Right atrium auricular region (tissue), 2 donors: Measurements from ENCODE around the gene KPNA1. TPM values are rescaled to one million over a fixed set of nuclear protein-coding genes. Genes with fewer than 3 reads are reported as not detected.

Source experiments
- DNase-seq: peaks from one replicate; pipeline ENCODE4 v3.0.0-alpha.2; 2019; ENCODE audit warnings: low spot score
- H3K27ac ChIP-seq, 2 donors: fragments of 200-600 bp; sonication (generic); 1 replicate in 1 of 2; 2 replicates in 1 of 2; pipeline ENCODE4 v1.5.1; 2016 to 2019
- H3K27me3 ChIP-seq, 2 donors: fragments of 200-600 bp; sonication (generic); one replicate each; pipeline versions ENCODE4 v1.5.1 to v1.6.0; 2017 to 2019
- H3K36me3 ChIP-seq: fragments of 200-600 bp; sonication (generic); one replicate; pipeline ENCODE4 v1.5.1; 2016
- H3K4me1 ChIP-seq, 2 donors: fragments of 200-600 bp; sonication (generic); one replicate each; pipeline versions ENCODE4 v1.5.1 to v1.6.0; 2017 to 2019
- H3K4me3 ChIP-seq, 2 donors: fragments of 200-600 bp; sonication (generic); 1 replicate in 1 of 2; 2 replicates in 1 of 2; pipeline ENCODE4 v1.5.1; 2017 to 2019; ENCODE audit warnings: mild to moderate bottlenecking in 1 of 2, moderate library complexity in 1 of 2
- H3K9me3 ChIP-seq, 2 donors: fragments of 200-600 bp; sonication (generic); one replicate each; pipeline ENCODE4 v1.5.1; 2019
- total RNA-seq, 2 donors: library from RNA; depleted of rRNA; stranded (reverse); fragments of >200 nt; gene quantifications; one replicate each; pipeline ENCODE4 v1.1.0, GENCODE V29; 2016
- TF ChIP-seq, protein P1 (sequence below), 2 donors: fragments of 200-600 bp; sonication (generic); IDR thresholded peaks; one replicate each; pipeline ENCODE4 v1.5.1; 2019; ENCODE audit warnings: antibody characterized with exemption in 2 of 2

KPNA1 gene
- total RNA-seq, 2 donors from 2014 or later = 33.3 to 40.0 TPM

DNA sequence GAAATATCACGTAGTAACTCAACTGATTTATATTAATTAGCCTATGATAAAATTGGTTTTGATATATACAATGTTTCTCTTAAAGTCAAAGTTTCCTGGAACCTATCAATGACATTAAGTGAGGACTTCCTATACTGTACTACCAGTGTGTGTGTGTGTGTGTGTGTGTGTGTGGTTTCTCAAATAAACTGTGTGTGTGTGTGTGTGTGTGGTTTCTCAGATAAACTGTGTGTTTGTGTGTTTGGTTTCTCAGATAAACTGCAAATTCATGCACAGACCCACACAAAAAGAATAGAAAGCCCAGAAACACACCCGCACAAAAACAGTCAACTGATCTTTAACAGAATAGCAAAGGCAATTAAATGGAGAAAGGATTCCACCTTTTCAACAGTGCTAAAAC is 84.4 kb downstream of the KPNA1 start:
- H3K4me3 ChIP-seq = no peak overlapping the region
- H3K27ac ChIP-seq = no peak overlapping the region
- no peaks in the 10 kb centered on the region for H3K9me3 ChIP-seq
- no peak for DNase-seq
- TF ChIP-seq, protein P1, sequence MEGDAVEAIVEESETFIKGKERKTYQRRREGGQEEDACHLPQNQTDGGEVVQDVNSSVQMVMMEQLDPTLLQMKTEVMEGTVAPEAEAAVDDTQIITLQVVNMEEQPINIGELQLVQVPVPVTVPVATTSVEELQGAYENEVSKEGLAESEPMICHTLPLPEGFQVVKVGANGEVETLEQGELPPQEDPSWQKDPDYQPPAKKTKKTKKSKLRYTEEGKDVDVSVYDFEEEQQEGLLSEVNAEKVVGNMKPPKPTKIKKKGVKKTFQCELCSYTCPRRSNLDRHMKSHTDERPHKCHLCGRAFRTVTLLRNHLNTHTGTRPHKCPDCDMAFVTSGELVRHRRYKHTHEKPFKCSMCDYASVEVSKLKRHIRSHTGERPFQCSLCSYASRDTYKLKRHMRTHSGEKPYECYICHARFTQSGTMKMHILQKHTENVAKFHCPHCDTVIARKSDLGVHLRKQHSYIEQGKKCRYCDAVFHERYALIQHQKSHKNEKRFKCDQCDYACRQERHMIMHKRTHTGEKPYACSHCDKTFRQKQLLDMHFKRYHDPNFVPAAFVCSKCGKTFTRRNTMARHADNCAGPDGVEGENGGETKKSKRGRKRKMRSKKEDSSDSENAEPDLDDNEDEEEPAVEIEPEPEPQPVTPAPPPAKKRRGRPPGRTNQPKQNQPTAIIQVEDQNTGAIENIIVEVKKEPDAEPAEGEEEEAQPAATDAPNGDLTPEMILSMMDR (IDR thresholded peaks at IDR 0.05) = no peak
- peaks cover 33% of the 10 kb centered on the region for H3K36me3 ChIP-seq
- H3K4me1 ChIP-seq = no peaks in the 10 kb centered on the region
- H3K27me3 ChIP-seq = no peaks in the 10 kb centered on the region

DNA sequence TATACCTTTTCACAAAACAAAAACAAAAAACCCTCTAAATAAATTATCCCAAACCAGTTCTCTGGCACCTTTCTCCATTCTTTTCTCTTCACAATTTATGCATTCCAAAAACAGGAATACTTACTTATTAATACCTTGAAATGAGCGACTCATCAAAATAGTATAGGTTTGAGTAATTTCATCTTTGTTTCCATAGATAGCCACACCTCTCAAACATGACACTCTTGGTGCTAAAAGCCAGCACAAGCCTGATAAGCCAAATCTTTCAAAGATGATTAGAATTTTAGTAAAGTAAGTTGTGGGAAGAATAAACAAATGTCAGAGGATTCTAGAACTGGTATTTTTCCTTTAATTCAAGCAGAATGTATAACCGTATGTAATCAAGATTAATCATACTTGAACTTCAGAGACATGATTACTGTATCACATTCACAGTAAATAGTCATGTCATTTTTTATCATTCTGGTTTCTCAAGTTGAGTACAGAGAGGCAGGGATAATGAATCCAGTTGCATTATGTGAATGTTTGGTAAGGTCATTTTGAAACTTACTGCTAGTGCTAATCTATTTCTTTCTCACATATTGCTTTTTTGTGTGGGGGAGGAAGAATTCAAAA is 86.8 kb downstream of the KPNA1 start:
- H3K9me3 ChIP-seq = no peaks in the 10 kb centered on the region
- TF ChIP-seq, protein P1 (IDR thresholded peaks at IDR 0.05) = no peak
- DNase-seq = no peak
- H3K27ac ChIP-seq = no peak overlapping the region
- no peaks in the 10 kb centered on the region for H3K27me3 ChIP-seq
- peaks cover 28% of the 10 kb centered on the region for H3K36me3 ChIP-seq
- H3K4me3 ChIP-seq = no peak overlapping the region
- no peaks in the 10 kb centered on the region for H3K4me1 ChIP-seq

GRCh38 chr3:122421836-122422235 is 92.9 kb downstream of the KPNA1 start:
- Histone ChIP-seq H3K9me3 (no peaks in the 10 kb centered on the region), H3K36me3 (peaks cover 20% of the 10 kb centered on the region), H3K27me3 (no peaks in the 10 kb centered on the region), H3K4me3 (no peak overlapping the region), H3K27ac (no peak overlapping the region), H3K4me1 (peaks cover 0 to 5% of the 10 kb centered on the region in 2 donors)
- TF ChIP-seq, protein P1 (IDR thresholded peaks at IDR 0.05) = no peak
- DNase-seq = no peak

DNA sequence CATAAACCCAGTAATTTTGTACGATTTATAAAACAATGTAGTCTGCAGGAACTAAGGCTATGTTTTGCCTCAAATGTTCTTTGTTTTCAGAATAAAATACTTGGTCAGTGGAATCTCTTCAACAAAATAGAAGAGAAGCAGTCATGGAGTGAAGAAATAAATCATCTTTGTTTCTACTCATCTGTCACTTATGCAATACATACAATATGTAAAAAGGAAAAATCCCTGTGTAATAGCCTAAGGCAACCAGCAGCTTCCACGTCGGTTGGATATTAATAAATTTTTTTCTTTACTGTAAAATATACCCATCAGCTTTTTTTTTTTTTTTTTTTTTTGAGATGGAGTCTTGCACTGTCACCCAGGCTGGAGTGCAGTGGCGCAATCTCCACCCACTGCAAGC is 93.6 kb downstream of the KPNA1 start:
- no peak overlapping the region for H3K4me3 ChIP-seq
- no peaks in the 10 kb centered on the region for H3K27me3 ChIP-seq
- no peaks in the 10 kb centered on the region for H3K9me3 ChIP-seq
- no peak for DNase-seq
- peaks cover 12% of the 10 kb centered on the region for H3K36me3 ChIP-seq
- peaks cover 0 to 7% of the 10 kb centered on the region in 2 donors for H3K4me1 ChIP-seq
- TF ChIP-seq, protein P1 (IDR thresholded peaks at IDR 0.05) = no peak
- H3K27ac ChIP-seq = no peak overlapping the region

DNA sequence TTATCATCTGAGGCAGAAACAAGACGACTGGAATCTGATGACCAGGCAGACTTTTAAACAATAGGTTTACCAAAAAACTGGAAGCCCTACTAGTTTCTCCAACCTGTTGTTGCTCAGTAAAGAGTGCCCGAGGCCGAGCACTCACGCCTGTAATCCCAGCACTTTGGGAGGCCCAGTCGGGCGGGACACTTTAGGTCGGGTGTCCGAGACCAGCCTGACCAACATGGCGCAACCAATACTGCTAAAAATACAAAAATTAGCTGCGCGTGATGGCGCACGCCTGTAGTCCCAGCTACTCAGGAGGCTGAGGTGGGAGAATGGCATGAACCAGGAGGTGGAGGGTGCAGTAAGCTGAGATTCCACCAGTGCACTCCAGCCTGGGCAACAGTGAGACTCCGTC is 97.8 kb downstream of the KPNA1 start:
- peak overlapping the region; percentile 68 to 77 for H3K4me3 ChIP-seq
- no peak for DNase-seq
- no peaks in the 10 kb centered on the region for H3K27me3 ChIP-seq
- no peaks in the 10 kb centered on the region for H3K9me3 ChIP-seq
- H3K4me1 ChIP-seq = peaks cover 0 to 21% of the 10 kb centered on the region in 2 donors
- H3K27ac ChIP-seq = peak overlapping the region; percentile 89 to 90
- H3K36me3 ChIP-seq = peaks cover 5% of the 10 kb centered on the region
- TF ChIP-seq, protein P1 (IDR thresholded peaks at IDR 0.05) = no peak
